DMS114 treated with DMSO at 0.1 percent for 48 hours (cell line): ENCODE measurements around the gene THSD4.

Source experiments
- DNase-seq: peaks from one replicate; lab custom pipeline; 2025; ENCODE audit not compliant: unreplicated experiment; lab: John Stamatoyannopoulos, UW

The THSD4 gene

DNA sequence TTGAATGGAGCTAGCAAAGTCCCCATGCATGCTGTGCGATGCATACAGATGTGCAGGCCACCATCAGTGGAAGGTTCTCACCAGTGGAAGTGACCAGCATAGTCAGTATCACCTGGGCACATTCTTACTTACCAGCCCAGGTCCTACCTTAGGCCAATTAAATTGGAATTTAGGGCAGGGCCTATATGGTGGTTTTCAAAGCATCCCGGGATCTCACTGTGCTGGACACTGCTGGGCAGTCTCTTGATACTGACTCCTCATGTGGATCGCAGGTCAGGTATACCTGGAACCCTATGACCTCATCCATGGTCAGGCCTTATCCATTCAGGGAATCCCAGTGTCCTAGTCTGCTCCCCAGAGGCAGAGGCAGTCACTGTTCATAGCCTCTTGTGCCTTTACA, 358.5 kb downstream of the THSD4 start:
- DNase-seq, result no peak

DNA sequence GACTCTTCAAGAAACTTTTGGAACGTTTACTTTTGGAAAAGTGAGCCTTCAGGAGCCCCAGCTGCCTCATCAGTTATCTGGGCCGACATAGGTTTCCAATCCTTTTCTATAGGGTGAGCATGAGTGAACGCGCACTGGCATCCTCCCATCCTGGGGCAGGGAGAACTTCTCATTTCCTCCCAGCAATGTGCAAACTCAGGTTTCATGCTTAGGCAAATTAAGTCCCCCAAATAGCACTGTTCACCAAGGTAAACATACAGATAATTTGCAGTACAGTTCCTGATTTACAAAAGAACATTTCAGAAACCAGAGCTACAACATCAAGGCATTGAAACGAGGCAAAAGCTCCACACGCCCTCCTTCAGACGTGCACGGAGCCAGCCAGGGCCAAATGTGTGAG, 361.6 kb downstream of the THSD4 start:
- no peak for DNase-seq

DNA sequence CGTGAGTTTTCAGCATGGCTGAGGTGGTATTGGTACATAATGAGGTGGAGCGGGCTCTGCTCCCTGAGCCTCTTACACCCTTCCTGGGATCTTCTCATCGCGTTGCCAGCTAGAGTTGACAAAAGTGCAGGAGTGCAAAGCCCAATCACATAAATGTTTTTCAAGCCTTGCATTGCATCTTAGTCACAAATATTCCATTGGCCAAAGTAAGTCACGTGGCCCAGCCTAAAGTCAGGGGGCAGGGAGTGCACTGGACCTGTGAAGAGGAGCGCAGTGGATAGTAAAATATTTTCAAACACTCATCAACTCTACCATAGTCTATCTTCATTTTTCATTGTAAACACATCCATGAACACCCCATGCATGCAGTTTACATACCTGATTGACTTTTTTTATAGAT, 365.3 kb downstream of the THSD4 start:
- DNase-seq, result no peak

DNA sequence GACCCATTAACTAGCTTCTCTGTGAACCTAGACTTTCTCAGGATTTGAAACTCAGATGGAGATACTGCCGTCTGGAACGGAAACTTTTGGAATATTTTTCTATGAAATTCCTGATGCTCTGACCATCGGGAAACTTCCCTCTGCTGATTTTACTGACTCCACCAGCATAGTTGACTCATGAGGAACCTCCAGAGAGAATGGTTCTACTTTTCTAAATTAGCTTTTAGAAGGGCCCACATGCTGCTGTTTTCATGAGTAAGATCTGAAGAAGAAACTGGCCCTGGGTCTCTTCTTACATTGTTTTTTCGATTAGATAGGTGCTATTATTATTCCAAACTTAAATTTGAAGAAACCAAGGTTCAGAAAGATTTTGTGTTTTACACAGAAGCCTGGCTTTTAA, 368.8 kb downstream of the THSD4 start:
- no peak for DNase-seq

DNA sequence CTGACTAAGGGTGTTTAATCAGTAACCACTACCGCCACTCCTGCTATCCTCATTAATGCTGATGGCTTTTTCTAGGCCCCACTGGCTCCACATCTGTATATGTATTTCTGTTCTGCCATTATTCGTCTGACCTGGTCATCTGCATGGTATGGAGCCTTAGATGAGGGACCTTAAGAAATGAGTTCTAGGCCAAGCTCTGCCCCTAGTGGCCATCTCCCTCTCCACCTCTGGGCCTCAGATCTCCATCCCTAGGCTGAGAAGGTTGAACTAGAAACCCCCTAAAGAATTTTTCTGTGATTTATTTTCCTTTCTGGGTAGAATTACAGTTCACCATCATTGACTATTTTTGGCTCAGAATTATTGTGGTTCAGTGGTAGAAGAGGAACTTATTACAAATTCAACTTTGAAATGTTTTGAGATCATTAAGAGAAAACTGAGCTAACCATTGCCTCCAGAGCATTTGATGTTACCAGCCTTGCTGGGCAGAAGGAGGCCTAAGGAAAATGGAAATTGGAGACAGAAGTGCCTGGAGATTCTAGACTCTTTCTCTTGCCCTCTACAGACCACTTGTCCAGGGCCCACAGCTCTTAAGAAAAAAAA, 369.9 kb downstream of the THSD4 start:
- DNase-seq, result no peak

DNA sequence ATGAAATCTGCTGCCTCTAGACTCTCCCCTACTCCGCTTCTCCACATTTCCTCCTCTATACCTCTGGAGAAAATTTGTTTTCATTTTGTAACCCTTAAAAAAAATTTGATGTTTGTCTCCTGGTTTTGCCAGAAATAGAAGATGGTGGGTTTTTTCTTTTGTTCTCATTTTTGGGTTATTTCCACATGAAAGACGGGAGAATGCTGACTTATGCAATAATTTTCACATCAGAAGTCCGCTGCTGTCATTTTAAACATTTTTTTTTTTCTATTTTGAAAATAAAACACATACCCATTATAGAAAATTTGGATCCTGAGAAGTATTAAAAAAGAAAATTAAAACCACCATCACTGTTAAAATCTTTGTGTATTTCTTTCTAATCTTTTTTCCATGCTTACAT, 374.3 kb downstream of the THSD4 start:
- no peak for DNase-seq

DNA sequence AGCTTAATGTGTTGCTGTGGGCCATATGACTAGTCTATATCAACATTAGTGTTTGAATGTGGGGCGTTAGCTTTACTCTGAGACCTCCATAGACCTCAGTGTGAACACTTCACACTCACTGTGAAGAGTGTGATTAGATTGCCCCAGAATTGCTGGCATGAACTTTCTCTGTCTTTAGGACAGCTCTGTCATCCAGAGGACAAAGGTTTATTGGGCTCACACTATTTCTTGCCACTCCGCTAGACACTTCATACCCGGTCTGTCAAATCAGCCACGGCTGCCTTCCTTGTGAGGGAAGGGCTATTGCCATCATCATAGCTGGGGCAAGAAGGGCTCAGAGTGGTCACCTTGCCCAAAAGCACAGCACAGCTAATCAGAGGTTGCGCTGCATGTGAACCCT, 378.3 kb downstream of the THSD4 start:
- no peak for DNase-seq

DNA sequence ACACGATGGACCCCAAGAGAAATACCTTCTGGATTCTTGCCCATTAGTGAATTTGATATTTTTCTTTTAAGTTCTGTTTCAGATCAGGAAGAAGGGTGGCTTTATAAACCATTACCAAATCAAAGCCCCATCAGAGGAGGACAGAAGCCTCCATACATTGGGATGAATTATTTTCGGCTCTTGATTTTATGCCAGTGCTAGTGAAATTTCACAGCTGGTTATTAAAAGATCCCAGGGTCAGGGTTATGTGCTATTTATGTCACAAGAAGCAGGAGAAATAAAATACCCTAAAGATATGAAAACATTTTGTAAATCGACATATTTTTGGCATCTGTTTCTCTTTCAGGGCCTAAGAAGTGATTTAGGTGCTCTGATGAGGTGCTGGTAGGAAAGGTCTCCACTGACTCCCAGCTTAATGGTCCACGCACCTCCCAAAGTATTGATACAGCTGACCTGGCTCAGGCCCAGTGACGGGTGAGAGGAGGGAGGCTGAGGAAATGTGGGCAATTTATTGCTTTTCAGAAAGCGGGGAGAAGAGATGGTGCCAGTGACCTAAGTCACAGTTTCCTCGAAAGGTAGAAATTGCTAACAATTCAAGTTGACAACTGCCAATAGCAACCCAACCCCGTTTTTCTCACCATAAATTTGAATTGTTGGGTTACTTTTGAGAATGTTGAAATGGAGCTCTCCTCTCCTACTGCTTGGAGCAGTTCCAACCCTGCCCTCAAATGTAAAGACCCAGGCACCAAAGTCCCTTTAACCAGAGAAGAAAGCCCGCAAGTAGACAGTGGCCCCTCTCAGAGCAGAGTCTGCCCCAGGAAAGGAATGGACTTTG, 379.5 kb downstream of the THSD4 start:
- DNase-seq, result no peak

DNA sequence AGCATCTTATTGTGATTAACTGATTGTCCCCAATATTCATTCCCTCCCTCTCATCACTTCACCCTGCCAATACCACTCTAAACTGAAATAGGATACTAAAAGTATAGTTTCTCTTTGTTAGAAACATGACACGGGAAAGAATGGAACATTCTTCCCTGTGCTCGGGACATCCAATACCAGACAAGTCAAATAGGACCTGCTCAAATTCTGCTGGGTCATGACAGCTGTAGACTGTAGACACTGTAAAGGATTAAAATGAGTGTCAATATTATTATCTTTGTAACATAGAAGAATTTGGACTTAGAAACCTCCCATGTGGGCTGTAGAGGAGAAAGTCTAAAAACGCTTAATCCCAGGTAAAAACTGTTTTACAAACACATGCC, 380.1 kb downstream of the THSD4 start:
- no peak for DNase-seq

DNA sequence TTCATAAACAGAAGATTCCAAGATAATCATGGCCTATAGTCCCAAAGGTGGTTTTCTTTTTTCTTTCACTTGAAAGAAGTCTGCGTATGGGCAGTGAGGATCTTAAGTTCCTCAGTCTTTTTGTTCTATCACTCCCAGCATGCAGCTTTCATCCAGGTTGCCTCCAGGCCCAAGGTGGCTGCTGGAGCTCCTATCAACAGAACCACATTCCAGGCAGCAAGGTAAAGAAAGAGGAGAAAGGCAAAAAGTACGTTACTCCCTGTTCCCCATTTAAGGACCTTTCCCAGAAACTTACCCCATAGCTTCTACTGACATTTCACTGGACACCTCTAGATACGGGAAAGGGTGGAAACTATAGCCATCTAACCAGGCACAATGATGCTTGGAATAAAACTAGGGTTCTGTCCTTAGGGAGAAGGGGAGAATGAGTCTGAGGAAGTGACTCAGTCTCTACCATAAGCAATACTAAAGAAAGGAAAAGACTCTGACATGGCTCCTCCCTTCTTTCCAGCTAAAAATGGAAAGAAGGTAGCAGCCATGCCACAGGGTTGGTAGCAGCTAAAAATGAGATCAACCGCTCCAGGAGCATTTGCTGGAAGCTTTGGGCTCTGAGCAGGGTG, 381.2 kb downstream of the THSD4 start:
- DNase-seq, result no peak

DNA sequence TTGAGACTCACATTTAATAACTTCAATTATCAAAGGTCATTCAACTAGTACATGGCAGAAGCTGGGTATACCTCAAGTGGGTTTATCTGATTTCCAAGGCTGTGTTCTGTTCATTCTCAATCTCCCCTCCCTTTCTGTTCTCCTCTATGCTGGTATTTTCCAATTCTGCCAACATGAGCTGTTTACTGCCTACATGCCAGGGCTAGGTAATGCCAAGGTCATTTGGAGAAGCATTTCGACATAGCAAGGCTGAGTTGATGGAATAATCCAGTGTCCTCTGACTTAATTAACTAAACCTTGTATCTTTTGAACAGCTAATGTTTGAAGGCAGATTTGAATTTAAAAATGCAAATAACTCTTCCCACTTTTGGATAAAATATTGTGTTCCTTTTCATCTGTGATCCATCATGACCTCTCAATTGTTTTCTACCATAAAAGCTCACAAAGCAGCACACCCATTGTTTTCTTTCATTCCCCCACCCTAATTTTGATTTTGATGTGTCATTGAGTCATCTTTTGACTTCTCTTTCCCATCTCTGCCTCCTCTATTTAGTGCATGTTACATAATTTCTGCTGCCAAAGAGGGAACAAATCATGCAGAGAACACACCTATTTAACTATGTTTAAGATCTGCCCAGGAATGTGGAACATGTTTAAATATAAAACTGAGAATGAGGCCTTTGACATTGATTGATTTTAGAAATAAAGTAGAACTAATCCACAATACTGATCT, 386.2 kb downstream of the THSD4 start:
- DNase-seq, result no peak

DNA sequence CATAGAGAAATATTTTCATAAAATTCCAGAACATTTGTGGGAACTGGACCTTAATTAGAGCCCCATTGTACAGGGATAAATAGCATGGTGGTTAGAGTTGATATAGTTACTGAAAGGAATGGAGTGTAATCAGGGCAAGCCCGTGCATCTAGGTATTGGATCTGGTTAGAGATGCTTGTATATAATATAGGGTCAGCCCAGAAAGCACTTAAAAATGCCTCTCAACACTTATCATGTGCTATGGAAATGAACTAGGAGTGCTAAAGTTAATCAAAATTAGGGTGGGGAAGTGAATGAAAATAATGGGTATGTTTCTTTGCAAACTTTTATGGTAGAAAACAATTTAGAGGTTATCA, 386.8 kb downstream of the THSD4 start:
- DNase-seq, result no peak

DNA sequence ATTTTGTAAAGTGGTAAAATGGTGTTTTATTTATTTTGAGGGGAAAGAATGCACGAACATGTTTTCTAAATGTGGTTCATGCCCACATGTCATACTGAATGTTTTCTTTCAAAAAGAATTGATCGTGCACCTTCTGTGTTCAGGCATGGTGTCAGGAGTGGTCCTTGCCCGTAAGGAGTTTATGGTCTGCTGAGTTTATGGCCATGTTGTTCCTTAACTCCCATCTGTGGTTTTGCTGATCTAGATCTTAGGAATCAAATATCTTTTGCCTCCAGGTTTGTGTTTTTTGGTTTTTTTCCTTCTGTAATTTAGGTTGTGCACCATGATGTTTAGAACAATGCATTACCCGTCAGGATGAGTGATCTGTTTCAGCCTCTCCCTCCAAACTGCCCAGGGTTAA, 390.7 kb downstream of the THSD4 start:
- DNase-seq, result no peak

DNA sequence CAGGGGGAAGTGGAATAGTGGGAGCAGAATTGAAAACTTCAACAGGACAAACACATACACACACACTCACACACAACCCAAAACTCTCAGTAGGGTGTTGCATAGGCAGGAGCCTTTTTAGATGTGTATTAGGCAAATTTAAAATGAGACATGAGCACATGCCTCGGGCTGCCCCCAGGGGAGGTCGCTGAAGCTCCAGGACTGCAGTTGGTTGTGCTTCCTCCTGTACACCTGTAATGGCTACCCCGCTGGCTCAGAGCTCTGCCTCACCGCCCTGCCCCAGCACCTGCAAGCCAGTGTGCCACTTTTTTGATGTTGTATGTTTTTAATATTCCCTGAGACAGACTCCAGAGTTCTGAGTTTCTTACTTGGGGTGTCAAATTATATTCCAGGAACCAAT, 391.7 kb downstream of the THSD4 start:
- DNase-seq, result no peak

DNA sequence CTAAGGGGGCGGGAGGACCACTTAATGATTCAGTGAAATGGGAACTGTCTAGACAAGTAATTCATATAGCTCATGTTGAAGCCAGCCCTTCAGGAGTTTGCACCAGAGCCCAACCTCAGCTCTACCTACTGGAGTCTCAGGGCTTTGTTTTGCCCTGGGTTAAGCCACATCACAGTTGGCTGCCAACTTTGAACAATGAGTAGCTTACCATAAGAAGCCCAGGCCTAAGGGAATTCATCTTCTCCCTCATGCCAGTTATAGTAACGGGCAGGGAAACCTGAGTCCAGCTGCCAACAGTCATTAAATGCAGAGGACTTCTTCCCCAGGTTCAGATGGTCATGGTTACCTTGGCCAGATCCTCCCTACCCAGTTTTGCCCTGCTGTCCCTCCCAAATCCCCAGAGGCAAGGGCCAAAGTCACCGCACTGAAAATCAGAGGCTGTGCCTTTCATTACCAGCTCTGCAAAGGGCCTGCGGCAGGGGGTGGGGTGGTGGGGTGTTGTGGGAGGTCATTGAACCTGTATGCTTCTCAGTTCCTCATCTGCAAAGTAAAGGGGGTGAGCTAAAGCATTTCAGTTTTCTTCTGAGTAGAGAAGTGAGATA, 392.9 kb downstream of the THSD4 start:
- DNase-seq, result no peak

DNA sequence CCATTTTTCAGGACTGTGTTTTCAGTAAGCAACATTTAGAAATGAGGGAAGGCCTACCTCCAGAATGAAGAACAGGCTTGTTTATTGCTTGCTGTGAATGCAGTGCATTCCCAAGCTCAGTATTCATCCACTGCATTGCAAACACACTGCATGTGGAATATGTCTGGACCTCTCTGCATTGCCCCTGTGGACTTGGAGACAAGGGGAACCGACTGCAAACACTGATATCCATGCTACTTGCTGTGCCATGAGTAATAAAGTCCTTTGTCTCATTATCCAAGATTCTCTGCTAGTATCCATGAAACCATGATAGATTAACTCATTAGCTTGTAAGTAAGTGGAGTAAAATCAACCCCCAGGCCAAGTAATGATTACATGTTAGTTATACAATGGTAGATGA, 393.9 kb downstream of the THSD4 start:
- no peak for DNase-seq

DNA sequence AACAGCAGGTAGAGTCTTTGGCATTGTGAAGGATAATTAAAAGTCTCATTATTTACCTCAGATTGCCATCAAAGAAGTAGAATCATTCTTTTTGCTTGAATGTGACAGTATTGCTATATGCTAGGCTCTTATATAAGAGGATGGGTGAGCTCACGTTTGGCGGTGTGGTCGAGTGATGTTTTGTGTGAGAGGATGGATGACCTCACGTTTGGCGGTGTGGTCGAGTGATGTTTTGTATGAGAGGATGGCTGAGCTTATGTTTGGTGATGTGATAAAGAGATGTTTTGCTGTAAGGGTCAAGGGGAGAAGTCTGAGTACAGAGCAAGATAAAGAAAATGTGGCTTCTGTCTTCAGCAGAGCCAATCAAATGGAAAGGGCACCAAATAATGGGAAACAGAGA, 395.5 kb downstream of the THSD4 start:
- DNase-seq, result no peak

DNA sequence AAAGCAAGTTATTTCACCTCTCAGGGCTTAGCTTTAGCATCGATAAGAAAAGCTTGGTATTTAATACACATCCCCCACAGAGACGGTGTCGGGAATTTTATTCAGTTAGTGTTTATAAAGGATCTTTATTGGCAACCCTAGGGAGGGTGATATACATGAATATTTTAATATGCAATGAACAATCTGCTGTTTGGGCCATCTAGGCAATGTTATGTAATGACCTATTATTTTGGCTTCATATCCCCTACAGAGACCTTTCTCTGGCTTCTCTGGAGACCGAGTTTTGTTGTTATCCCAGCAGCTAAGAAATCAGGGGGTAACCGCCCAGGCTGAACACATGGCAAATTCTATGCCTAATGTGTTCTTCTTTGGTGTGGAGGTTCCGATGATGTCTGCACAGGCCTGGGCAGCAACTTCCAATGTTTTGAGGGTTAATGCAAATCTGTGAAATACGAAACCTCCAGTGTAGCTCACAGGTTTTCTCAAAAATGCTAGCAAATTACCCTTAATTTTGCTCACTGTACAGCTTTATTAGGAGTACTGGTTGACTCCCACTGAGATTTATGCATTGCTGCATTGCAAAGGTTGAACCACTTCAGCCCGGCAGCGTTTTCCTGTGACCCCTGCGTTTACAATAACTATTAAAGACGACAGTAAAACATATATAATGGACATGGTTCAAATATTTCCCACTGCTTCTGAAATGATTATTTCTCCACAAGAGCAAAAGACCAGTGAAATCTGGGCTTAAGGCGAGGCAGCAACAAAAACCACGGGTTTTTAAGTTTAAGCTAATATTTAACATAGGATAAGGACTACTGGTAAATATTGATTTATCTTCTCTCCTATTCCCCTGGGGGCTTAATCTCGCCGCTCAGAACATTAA, 396.8 kb downstream of the THSD4 start:
- no peak for DNase-seq

DNA sequence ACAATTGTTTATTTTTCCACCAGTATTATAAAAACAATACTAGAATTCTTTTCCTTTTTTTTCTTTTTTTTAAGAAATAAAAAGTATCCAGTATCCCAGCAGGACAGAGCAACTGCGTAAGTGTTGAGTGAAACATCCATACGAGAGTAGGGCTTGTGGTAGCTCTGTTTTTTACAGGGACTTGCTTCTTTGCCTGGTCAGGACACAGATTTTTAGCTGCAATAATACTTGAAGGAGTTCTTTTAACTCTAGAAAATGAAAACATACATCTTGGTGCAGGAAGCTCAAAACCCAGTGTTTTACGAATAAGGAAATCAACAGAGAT, 397.4 kb downstream of the THSD4 start:
- no peak for DNase-seq

DNA sequence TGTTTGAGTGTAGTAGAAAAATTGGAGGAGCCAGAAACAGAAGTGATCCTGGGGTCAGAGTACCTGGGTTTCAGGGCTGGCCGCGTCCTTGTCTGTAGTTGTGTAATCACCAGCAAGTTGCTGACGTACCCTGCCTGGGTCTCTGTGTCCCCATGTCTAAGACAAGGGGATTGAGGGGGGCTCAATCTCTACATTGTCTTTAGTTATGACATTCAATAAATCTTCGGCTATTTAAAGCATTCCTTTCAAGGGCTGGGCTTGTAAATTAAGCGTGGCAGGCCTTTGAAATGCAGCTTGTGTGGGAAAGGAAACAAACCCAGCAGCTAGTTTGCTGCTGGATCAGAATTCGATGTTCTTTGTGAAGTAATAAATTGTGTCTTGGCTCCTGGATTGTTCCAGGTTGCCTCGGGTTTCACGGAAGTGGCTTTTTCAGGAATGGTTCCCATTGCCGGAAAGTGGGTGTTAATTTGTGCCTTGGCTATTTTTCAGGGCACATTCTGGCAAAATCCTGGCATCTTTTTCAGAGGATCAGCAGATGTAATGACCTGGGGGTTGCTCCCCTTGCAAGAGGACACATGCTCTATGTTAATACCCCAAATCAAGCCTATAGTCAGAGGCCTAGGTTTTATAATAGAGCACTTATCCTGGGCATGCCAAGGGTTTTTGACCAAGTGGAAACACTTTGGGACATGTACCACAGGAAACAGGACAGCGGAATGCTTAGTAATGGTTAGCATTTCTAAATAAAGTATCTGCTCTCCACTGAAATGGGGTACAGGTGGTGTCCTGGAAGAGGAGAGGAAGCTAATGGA, 400.3 kb downstream of the THSD4 start:
- DNase-seq, result no peak
